ENCODE measurements around the gene TM4SF20.
A peak's percentile ranks its signal among the peaks of the same experiment; 100 is the strongest.

The TM4SF20 gene

GRCh38 chr2:227324995-227325838 is 53.9 kb downstream of the TM4SF20 start, which contains the start of gene MFF:
MFF (plus strand) TSS chr2:227325251; CDS start chr2:227330666, 5,415 bp downstream.
- Histone ChIP-seq H3K79me2 (ENCODE audit: control insufficient read depth, low read length) (peaks cover 52% of the 10 kb centered on the region), H3K9me3 (ENCODE audit: control insufficient read depth, insufficient read depth, low read length) (no peaks in the 10 kb centered on the region; the same call in 1 of the 2 replicates), H3K4me1 (ENCODE audit: control insufficient read depth, low read length) (peaks cover 27% of the 10 kb centered on the region), H4K20me1 (ENCODE audit: control insufficient read depth, insufficient read depth, low read depth, low read length) (0 out of 2 replicates have a peak, but pooled peaks cover 6% of the 10 kb centered on the region), H3K27me3 (ENCODE audit: control insufficient read depth, low read length) (no peaks in the 10 kb centered on the region), H3K27ac (ENCODE audit: low read depth, low read length) (peak within 1 kb of the TSS; percentile 64), H3K4me2 (ENCODE audit: low read length) (peak within 1 kb of the TSS; percentile 97), H3K9me2 (replicated peaks; ENCODE audit: control insufficient read depth, low read length) (no peaks in the 10 kb centered on the region), H3K36me3 (ENCODE audit: control insufficient read depth, low read length) (peaks cover 24% of the 10 kb centered on the region), H3K4me3 (ENCODE audit: low read length) (peak within 1 kb of the TSS; percentile 98), H3F3A (ENCODE audit: control insufficient read depth, insufficient read depth) (no peaks in the 10 kb centered on the region)
- no peak for TF ChIP-seq EZH2phosphoT487 (IDR thresholded peaks at IDR 0.05; ENCODE audit: borderline replicate concordance, low read length)
- peak; percentile 65 for TF ChIP-seq CTCF (IDR thresholded peaks at IDR 0.05; ENCODE audit: low read depth, low read length, poor library complexity, severe bottlenecking)

- H3K4me2 ChIP-seq (ENCODE audit: low read length) = peak overlapping the region; percentile 97
- H3K27me3 ChIP-seq (ENCODE audit: control insufficient read depth, low read length) = no peaks in the 10 kb centered on the region
- H4K20me1 ChIP-seq (ENCODE audit: control insufficient read depth, insufficient read depth, low read depth, low read length) = 0 out of 2 replicates have a peak, but pooled peaks cover 6% of the 10 kb centered on the region
- H3K79me2 ChIP-seq (ENCODE audit: control insufficient read depth, low read length) = peaks cover 51% of the 10 kb centered on the region
- peak overlapping the region; percentile 35; the same call in 1 of the 2 replicates for H3K27ac ChIP-seq (ENCODE audit: low read depth, low read length)
- TF ChIP-seq EZH2phosphoT487 (IDR thresholded peaks at IDR 0.05; ENCODE audit: borderline replicate concordance, low read length) = no peak
- no peak for TF ChIP-seq CTCF (IDR thresholded peaks at IDR 0.05; ENCODE audit: low read depth, low read length, poor library complexity, severe bottlenecking)
- H3K9me2 ChIP-seq (replicated peaks; ENCODE audit: control insufficient read depth, low read length) = no peaks in the 10 kb centered on the region
- peaks cover 20% of the 10 kb centered on the region for H3K36me3 ChIP-seq (ENCODE audit: control insufficient read depth, low read length)
- peaks cover 27% of the 10 kb centered on the region for H3K4me1 ChIP-seq (ENCODE audit: control insufficient read depth, low read length)
- H3K9me3 ChIP-seq (ENCODE audit: control insufficient read depth, insufficient read depth, low read length) = no peaks in the 10 kb centered on the region; the same call in 1 of the 2 replicates
- H3F3A ChIP-seq (ENCODE audit: control insufficient read depth, insufficient read depth) = no peaks in the 10 kb centered on the region
- peak overlapping the region; percentile 98 for H3K4me3 ChIP-seq (ENCODE audit: low read length)
Measured at GRCh38 chr2:227324642-227324994, 54.5 kb downstream of the TM4SF20 start.

GRCh38 chr2:227323818-227324217 is 55.3 kb downstream of the TM4SF20 start:
- Histone ChIP-seq H3K36me3 (ENCODE audit: control insufficient read depth, low read length) (peaks cover 12% of the 10 kb centered on the region), H3F3A (ENCODE audit: control insufficient read depth, insufficient read depth) (no peaks in the 10 kb centered on the region), H3K9me3 (ENCODE audit: control insufficient read depth, insufficient read depth, low read length) (no peaks in the 10 kb centered on the region; the same call in 1 of the 2 replicates), H4K20me1 (ENCODE audit: control insufficient read depth, insufficient read depth, low read depth, low read length) (0 out of 2 replicates have a peak, but pooled peaks cover 6% of the 10 kb centered on the region), H3K79me2 (ENCODE audit: control insufficient read depth, low read length) (peaks cover 43% of the 10 kb centered on the region), H3K27me3 (ENCODE audit: control insufficient read depth, low read length) (no peaks in the 10 kb centered on the region), H3K4me1 (ENCODE audit: control insufficient read depth, low read length) (peaks cover 27% of the 10 kb centered on the region), H3K9me2 (replicated peaks; ENCODE audit: control insufficient read depth, low read length) (no peaks in the 10 kb centered on the region), H3K27ac (ENCODE audit: low read depth, low read length) (no peak overlapping the region), H3K4me3 (ENCODE audit: low read length) (peak overlapping the region; percentile 98), H3K4me2 (ENCODE audit: low read length) (peak overlapping the region; percentile 97)
- no peak for TF ChIP-seq CTCF (IDR thresholded peaks at IDR 0.05; ENCODE audit: low read depth, low read length, poor library complexity, severe bottlenecking)
- no peak for TF ChIP-seq EZH2phosphoT487 (IDR thresholded peaks at IDR 0.05; ENCODE audit: borderline replicate concordance, low read length)
